ENCODE results near the gene CACNA1B. TPM values are rescaled to one million over a fixed set of nuclear protein-coding genes. Genes with fewer than 3 reads are reported as not detected.

Gene CACNA1B
- total and polyA plus RNA-seq, 2 of the 4 experiments (the other 2 are of a cell fraction) = 0.02 TPM; not detected in 1

DNA sequence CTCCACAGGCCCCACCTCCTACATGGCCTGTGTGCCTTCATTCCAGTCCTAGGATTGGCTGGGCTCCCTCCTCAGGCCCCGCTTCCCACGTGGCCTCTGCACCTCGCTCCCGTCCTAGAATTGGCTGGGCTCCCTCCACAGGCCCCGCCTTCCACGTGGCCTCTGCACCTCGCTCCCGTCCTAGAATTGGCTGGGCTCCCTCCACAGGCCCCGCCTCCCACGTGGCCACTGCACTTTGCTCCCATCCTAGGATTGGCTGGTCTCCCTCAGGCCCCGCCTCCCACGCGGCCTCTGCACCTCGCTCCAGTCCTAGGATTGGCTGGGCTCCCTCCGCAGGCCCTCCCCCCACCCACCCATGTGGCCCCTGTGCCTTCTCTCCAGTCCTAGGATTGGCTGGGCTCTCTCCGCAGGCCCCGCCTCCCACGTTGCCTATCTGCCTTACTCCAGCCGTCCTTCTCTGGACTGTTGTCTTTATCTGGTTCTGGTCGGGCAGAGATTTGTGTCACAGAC is 45.3 kb upstream of the CACNA1B start:
- in situ Hi-C loops (cut with MboI; ENCODE audit: low sequenced_read_pairs) = no loop called here
- no peak overlapping the region for H2AFZ ChIP-seq (replicated peaks; ENCODE audit: low read length, poor library complexity)
- TF ChIP-seq MAFK (IDR thresholded peaks at IDR 0.05; ENCODE audit: low read depth, low read length) (no peak), MXI1 (IDR thresholded peaks at IDR 0.05; ENCODE audit: borderline replicate concordance, low read depth, low read length) (no peak), BHLHE40 (IDR thresholded peaks at IDR 0.05; ENCODE audit: low read depth, low read length) (no peak), FOS (IDR thresholded peaks at IDR 0.05; ENCODE audit: low read depth, low read length) (no peak), NFE2L2 (IDR thresholded peaks at IDR 0.05; ENCODE audit: low read depth, low read length) (no peak), CEBPB (IDR thresholded peaks at IDR 0.05; ENCODE audit: low read depth, low read length) (no peak), MAZ (IDR thresholded peaks at IDR 0.05; ENCODE audit: borderline replicate concordance, low read depth, low read length) (no peak), RCOR1 (IDR thresholded peaks at IDR 0.05; ENCODE audit: insufficient replicate concordance, low read length) (no peak), RFX5 (IDR thresholded peaks at IDR 0.05; ENCODE audit: low read depth, low read length) (no peak)
- TF ChIP-seq, protein P1, sequence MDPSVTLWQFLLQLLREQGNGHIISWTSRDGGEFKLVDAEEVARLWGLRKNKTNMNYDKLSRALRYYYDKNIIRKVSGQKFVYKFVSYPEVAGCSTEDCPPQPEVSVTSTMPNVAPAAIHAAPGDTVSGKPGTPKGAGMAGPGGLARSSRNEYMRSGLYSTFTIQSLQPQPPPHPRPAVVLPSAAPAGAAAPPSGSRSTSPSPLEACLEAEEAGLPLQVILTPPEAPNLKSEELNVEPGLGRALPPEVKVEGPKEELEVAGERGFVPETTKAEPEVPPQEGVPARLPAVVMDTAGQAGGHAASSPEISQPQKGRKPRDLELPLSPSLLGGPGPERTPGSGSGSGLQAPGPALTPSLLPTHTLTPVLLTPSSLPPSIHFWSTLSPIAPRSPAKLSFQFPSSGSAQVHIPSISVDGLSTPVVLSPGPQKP (IDR thresholded peaks at IDR 0.05; ENCODE audit: borderline replicate concordance, low read depth, low read length) = no peak
- TF ChIP-seq, protein P2, sequence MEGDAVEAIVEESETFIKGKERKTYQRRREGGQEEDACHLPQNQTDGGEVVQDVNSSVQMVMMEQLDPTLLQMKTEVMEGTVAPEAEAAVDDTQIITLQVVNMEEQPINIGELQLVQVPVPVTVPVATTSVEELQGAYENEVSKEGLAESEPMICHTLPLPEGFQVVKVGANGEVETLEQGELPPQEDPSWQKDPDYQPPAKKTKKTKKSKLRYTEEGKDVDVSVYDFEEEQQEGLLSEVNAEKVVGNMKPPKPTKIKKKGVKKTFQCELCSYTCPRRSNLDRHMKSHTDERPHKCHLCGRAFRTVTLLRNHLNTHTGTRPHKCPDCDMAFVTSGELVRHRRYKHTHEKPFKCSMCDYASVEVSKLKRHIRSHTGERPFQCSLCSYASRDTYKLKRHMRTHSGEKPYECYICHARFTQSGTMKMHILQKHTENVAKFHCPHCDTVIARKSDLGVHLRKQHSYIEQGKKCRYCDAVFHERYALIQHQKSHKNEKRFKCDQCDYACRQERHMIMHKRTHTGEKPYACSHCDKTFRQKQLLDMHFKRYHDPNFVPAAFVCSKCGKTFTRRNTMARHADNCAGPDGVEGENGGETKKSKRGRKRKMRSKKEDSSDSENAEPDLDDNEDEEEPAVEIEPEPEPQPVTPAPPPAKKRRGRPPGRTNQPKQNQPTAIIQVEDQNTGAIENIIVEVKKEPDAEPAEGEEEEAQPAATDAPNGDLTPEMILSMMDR (conservative IDR thresholded peaks at IDR 0.05; ENCODE audit: low read depth, low read length) = no peak
- no peak overlapping the region for H4K5ac ChIP-seq (ENCODE audit: low read depth, low read length)
- no peak overlapping the region for H2AK9ac ChIP-seq (replicated peaks; ENCODE audit: low read depth, low read length, poor library complexity)
- no peak overlapping the region for H3K27ac ChIP-seq (ENCODE audit: insufficient read depth, low read length)
- 95% methylated on average over 16 of the region's 20 CpGs; no CpG with 5 or more reads in 1 of the 2 experiments for WGBS, 2 experiments (ENCODE audit: extremely low coverage in 2 of 2, insufficient read length in 1 of 2)
- no peak overlapping the region for H3K4me2 ChIP-seq (ENCODE audit: low read depth, low read length)
- no peaks in the 10 kb centered on the region; the same call in 1 of the 2 replicates for H3K4me1 ChIP-seq (ENCODE audit: control insufficient read depth, insufficient read depth, low read length)
- dilution Hi-C loops (cut with HindIII; ENCODE audit: low sequenced_read_pairs, unreplicated experiment) = no loop called here
- ChIA-PET CTCF (no interaction called here), POLR2A (ENCODE audit: unreplicated experiment) (no interaction called here)
- H3K14ac ChIP-seq (replicated peaks; ENCODE audit: low read depth, low read length) = no peak overlapping the region
- H3K18ac ChIP-seq (ENCODE audit: low read depth, low read length) = no peak overlapping the region
- no peak overlapping the region for H3K4ac ChIP-seq (ENCODE audit: low read depth, low read length)
- H3K27me3 ChIP-seq (ENCODE audit: control insufficient read depth, insufficient read depth, low read length) = no peaks in the 10 kb centered on the region
- H2BK15ac ChIP-seq (ENCODE audit: low read depth, low read length) = no peak overlapping the region
- ATAC-seq (ENCODE audit: low read depth) (no peak), DNase-seq (no peak)
- BruUV-seq (replicated peaks) = no TSS peak
- H4K8ac ChIP-seq (ENCODE audit: low read depth in 2 of 2, low read length in 2 of 2) = no peak overlapping the region
- no peak overlapping the region for H2BK20ac ChIP-seq (ENCODE audit: low read depth, low read length)
- no peak overlapping the region for H3K4me3 ChIP-seq (ENCODE audit: insufficient read depth, low read depth, low read length)
- peaks cover 4 to 13% of the 10 kb centered on the region in 2 experiments; a peak in 2 of 4 replicates for H3K79me1 ChIP-seq (ENCODE audit: low read depth in 1 of 2, low read length in 2 of 2)
- no peak overlapping the region for H2BK120ac ChIP-seq (ENCODE audit: low read depth, low read length)
- H3K36me3 ChIP-seq (ENCODE audit: control insufficient read depth, insufficient read depth, low read length) = peaks cover 50% of the 10 kb centered on the region
- no peaks in the 10 kb centered on the region; the same call in 1 of the 2 replicates for H3K9me1 ChIP-seq (ENCODE audit: insufficient read depth, low read length)
- peaks cover 15% of the 10 kb centered on the region; the same call in 1 of the 2 replicates for H4K20me1 ChIP-seq (ENCODE audit: insufficient read depth, low read length)
- no peak overlapping the region for H3K23ac ChIP-seq (ENCODE audit: low read depth, low read length)
- no peak overlapping the region for H4K91ac ChIP-seq (ENCODE audit: insufficient read depth, low read depth, low read length)
- H2AK5ac ChIP-seq (ENCODE audit: low read depth, low read length) = no peak overlapping the region
- H2BK5ac ChIP-seq (ENCODE audit: low read depth, low read length, poor library complexity, severe bottlenecking) = no peak overlapping the region
- H3K9ac ChIP-seq (ENCODE audit: low read depth, low read length) = no peak overlapping the region
- no peaks in the 10 kb centered on the region for H3K9me3 ChIP-seq (ENCODE audit: control insufficient read depth, insufficient read depth, low read length)
- no peak overlapping the region for H3K56ac ChIP-seq (ENCODE audit: extremely low read depth, insufficient read depth, low read length)
- intact Hi-C loops (cut with micrococcal nuclease) = no loop called here

All from IMR-90 (cell line).